Ectodermal cell (in vitro differentiated cells): ENCODE measurements around the gene TFB2M.
A peak's percentile ranks its signal among the peaks of the same experiment; 100 is the strongest.

Experiments used
- H3K27ac ChIP-seq: 2 replicates; pipeline ENCODE4 v1.7.0; 2013; ENCODE audit warnings: mild to moderate bottlenecking, low read depth, low read length; ENCODE audit not compliant: insufficient read depth, poor library complexity, severe bottlenecking
- H3K27me3 ChIP-seq: 2 replicates; pipeline ENCODE4 v1.7.0; 2013; ENCODE audit warnings: mild to moderate bottlenecking, low read length; ENCODE audit not compliant: insufficient read depth, control insufficient read depth, poor library complexity, severe bottlenecking
- H3K36me3 ChIP-seq: one replicate; pipeline ENCODE4 v1.7.0; 2013; ENCODE audit warnings: low read length; ENCODE audit not compliant: control insufficient read depth, insufficient read depth
- H3K4me1 ChIP-seq: one replicate; pipeline ENCODE4 v1.7.0; 2013; ENCODE audit warnings: low read length; ENCODE audit not compliant: control insufficient read depth, insufficient read depth
- H3K4me3 ChIP-seq: 2 replicates; pipeline ENCODE4 v1.7.0; 2013; ENCODE audit warnings: low read depth, low read length, control low read depth; ENCODE audit not compliant: insufficient read depth
- H3K9me3 ChIP-seq: 2 replicates; pipeline ENCODE4 v1.7.0; 2013; ENCODE audit warnings: mild to moderate bottlenecking, low read length, moderate library complexity; ENCODE audit not compliant: control insufficient read depth
- WGBS, 2 experiments: methylation state at CpG; one replicate each; pipeline ENCODE4 v1.1.7; 2013; ENCODE audit warnings: missing lambda C conversion rate in 2 of 2; 5-methylcytosine and 5-hydroxymethylcytosine counted together

Gene TFB2M

DNA sequence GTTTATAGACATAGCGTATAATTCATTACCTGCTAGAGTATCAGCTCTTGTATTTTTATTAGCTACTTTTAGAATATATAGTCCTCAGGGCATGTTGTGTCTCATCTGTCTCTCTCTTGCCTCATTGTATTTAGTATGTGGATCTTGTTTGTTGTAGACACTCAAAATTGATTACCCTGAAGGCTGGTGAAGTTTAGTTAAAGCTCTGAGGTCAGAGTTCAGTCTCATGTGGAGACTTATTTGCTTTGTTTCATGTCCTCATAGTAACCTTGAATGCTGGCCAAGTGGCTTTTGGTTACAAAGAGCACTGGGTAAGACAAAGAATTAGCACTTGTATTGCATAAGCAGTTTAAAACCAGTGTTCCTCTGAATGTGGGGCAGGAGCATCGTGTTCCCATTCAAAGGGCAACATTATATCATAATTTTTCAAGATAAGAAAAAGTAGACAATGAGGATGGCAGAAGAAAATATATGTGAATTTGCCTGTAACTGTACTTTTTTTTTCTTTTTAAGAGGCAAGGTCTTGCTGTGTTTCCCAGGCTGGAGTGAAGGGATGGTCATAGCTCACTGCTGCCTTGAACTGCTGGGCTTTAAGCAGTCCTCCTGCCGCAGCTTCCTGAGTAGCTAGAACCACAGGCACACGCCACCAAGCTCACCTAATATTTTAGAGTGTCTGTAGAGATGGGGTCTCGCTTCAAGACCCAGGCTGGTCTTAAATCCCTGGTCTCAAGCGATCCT lies 17.6 kb upstream of the TFB2M start:
- Histone ChIP-seq H3K27ac (peak overlapping the region; percentile 65), H3K36me3 (no peaks in the 10 kb centered on the region), H3K27me3 (no peaks in the 10 kb centered on the region), H3K9me3 (no peaks in the 10 kb centered on the region), H3K4me1 (no peaks in the 10 kb centered on the region), H3K4me3 (no peak overlapping the region)
- WGBS, 2 experiments, result 87 to 96% methylated on average over 5 of the region's 6 CpGs

DNA sequence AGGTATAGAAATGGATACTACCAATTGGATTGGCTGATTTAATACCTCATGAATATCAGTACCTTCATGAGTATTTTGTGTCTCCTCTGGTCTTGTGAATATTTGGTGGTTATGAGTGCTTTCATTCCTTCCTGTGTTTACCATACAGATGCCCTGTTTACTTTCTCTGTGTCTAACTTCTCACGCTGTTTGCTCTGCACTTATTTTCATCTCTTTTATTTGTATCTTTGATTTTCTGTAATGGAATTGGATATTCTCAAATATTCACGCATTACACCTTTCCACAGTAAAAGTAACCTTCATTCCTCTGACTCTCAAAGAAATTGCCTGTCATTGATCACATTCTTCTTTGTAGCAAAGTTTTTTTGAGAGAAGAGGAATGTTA lies 17.0 kb upstream of the TFB2M start:
- whole genome bisulfite sequencing, 2 experiments, result no CpG with 5 or more reads among the region's 2 CpGs
- H3K4me3 ChIP-seq, result no peak overlapping the region
- no peaks in the 10 kb centered on the region for H3K9me3 ChIP-seq
- no peaks in the 10 kb centered on the region for H3K27me3 ChIP-seq
- H3K27ac ChIP-seq, result peak overlapping the region; percentile 56
- H3K4me1 ChIP-seq, result no peaks in the 10 kb centered on the region
- H3K36me3 ChIP-seq, result no peaks in the 10 kb centered on the region

DNA sequence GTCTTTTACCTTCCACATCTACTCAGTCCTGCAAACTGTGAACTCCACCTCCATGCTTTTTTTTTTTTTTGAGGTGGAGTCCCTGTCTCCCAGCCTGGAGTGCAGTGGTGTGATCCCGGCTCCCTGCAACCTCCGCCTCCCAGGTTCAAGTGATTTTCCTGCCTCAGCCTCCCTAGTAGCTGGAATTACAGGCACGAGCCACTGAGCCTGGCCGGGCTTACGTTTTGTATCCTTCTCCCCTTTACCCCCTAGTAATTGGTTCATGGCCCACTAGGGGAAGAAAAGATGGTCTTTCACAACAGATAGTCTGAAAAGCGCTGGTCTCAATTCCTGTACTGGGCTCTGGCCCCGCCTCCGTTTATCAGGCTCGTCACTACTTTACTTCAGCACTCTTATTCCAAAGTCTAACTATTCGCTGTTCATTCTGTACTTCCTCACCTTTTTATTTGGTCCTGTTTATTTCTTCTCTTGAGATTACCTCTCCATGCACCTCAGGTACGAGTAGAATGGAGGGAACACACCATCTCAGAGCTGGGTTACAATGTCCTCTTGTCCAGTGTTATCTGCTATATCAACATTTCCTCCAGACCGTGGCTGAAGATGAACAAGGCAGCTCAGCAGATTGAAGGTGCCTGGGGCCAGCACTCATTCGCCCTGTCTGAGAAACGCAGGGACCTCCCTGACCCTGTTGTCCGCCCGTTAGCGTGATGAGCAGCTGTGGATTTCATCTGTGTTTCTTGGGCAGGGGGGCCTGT lies 16.4 kb upstream of the TFB2M start:
- Histone ChIP-seq H3K27me3 (no peaks in the 10 kb centered on the region), H3K27ac (peak overlapping the region; percentile 56), H3K9me3 (no peaks in the 10 kb centered on the region), H3K4me1 (no peaks in the 10 kb centered on the region), H3K4me3 (no peak overlapping the region), H3K36me3 (no peaks in the 10 kb centered on the region)
- 91 to 92% methylated on average over 17 of the region's 17 CpGs for WGBS, 2 experiments

DNA sequence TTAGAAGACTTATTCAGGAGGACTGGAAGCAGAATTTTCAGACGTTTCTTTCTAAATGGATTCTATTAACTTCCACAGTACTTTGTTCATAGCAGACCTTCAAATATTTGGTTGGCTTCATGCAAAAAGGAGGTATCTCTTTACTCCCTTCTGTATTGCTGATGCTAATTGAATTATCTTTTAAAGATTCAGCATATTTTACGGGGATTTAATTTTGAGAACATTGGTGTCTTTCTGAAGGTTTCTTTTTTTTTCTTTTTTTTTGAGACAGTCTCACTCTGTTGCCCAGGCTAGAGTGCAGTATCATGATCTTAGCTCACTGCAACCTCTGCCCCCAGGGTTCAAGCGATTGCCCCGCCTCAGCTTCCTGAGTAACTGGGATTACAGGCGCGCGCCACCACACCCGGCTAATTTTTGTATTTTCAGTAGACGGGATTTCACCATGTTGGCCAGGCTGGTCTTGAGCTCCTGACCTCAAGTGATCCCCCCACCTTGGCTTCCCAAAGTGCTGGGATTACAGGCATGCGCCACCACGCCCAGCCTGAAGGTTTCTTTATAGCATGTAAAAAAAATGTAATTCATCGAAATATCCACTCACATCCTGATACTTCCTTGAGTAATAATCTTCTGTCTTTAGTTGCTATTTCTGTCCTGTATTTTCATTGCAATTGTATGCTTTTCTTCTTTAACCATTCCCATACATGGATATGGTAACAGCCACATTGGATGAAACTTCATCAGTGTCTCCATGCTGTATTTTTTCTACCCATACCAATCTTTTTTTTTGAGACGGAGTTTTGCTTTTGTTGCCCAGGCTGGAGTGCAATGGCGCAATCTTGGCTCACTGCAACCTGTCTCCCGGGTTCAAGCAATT lies 14.7 kb upstream of the TFB2M start:
- H3K9me3 ChIP-seq, result no peaks in the 10 kb centered on the region
- H3K36me3 ChIP-seq, result no peaks in the 10 kb centered on the region
- H3K4me1 ChIP-seq, result no peaks in the 10 kb centered on the region
- H3K4me3 ChIP-seq, result no peak overlapping the region
- 91 to 94% methylated on average over 14 to 15 of the region's 15 CpGs for WGBS, 2 experiments
- no peak overlapping the region for H3K27ac ChIP-seq
- H3K27me3 ChIP-seq, result no peaks in the 10 kb centered on the region

DNA sequence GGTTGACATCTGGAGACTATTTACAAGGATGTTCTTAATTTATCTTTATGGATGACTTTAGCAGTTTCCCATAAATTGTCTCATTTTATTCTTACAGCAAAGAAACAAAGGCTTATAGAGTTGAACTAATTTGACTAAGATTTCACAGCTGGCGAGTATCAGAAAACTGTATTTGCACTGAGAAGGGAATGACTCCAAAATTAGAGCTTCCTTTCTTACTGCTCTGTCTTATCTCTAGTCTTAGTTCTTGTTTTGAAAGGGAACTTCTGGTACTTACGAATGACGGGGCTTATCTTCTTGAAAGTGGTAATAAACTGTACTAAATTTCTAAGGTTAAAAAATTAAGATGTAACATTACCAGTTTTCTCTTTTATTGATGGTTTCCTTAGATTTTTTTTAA lies 13.8 kb upstream of the TFB2M start:
- no peaks in the 10 kb centered on the region for H3K9me3 ChIP-seq
- H3K27ac ChIP-seq, result no peak overlapping the region
- H3K4me3 ChIP-seq, result no peak overlapping the region
- H3K36me3 ChIP-seq, result no peaks in the 10 kb centered on the region
- H3K4me1 ChIP-seq, result no peaks in the 10 kb centered on the region
- H3K27me3 ChIP-seq, result no peaks in the 10 kb centered on the region
- WGBS, 2 experiments, result 98 to 100% methylated on average over 1 to 3 of the region's 3 CpGs

DNA sequence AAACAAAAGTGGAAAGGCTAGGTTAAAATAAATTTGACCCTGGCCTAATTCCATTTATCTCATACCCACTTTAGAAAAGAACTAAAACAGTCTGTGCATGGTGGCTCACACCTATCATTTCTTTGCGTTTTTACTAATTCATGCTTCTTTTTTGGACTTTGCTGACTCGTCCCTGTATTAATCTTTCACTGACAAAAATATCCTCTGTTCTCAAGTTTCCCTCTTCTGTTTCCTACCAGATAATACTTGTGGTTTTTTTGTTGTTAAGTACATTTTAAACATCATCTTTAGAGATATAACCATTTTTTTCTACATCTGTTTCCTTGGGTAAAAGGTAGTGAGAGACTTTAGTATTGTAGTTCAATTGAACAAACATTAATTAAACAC lies 11.7 kb upstream of the TFB2M start:
- Histone ChIP-seq H3K36me3 (no peaks in the 10 kb centered on the region), H3K27ac (no peak overlapping the region)
- 94 to 95% methylated on average over 2 of the region's 2 CpGs for WGBS, 2 experiments

DNA sequence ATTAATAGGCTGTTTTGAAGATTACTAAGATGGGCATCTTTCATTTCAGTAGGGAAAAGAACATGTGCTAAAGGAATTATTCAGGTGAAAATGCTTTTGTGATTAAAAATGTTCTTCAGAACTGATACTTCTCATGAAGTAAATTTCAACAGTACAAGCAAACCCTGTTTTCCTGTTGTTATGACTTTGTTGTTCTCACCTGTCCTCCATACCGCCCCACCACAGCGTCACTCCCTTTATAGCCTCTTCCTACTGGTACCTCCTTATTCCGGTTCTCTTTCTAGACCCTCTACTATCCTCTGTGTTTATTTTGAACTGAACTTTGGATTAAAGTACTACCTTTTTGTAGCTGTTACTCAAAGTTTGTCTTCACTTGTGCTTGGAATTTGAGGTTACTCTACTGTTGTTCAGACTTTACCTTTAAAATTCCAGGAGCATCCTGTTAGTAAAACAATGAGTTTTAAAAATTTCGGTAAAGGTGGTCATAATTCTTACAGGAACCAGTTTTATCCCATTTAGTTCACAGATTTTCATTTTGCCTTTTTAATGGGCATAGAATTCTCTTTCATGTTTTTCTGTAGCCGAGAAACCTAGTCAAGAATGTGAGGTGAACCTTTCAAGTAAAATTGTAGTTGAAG lies 11.1 kb upstream of the TFB2M start:
- Histone ChIP-seq H3K36me3 (no peaks in the 10 kb centered on the region), H3K4me1 (no peaks in the 10 kb centered on the region)
- 84 to 91% methylated on average over 5 of the region's 5 CpGs for WGBS, 2 experiments

More for the DNA sequence above, 11.7 kb upstream of the TFB2M start:
- Histone ChIP-seq H3K9me3 (no peaks in the 10 kb centered on the region), H3K4me3 (no peak overlapping the region), H3K27me3 (no peaks in the 10 kb centered on the region), H3K4me1 (no peaks in the 10 kb centered on the region)

DNA sequence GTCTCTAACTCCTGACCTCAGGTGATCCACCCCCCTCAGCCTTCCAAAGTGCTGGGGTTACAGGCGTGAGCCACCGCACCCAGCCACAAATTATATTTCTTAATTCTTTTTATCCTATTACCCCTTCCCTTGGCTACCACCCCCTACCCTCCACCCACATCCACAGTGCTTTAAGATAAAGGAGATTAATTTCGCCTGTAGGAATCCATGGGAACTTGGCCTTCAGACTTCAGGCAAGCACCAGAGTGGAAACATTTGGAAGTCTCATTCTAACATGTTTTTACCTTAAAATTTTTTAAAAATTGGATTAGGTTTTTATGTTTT lies 10.6 kb upstream of the TFB2M start:
- H3K4me3 ChIP-seq, result no peak overlapping the region

More for the DNA sequence above, 11.1 kb upstream of the TFB2M start:
- H3K9me3 ChIP-seq, result no peaks in the 10 kb centered on the region
- H3K27me3 ChIP-seq, result no peaks in the 10 kb centered on the region
- no peak overlapping the region for H3K27ac ChIP-seq
- H3K4me3 ChIP-seq, result no peak overlapping the region

DNA sequence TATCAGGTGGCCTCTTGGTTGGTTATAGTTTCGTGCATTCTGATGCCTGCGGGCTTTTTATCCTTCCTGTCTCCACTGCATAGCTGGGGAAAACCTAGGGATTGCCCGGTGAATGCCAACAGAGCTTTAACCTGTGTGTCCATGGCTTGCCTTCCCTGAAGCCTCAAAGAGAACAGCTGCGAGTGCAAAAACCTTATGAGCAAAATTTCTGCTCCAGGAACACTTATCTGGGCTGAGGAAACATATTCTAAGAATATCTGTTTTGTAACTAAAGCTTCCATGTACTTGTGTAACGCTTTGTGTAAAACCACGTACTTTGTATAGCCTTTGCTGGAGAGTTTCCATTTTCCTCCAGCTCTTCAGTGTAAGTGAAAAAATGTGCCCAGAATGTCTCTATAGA lies 7.4 kb upstream of the TFB2M start:
- no peak overlapping the region for H3K27ac ChIP-seq
- no peaks in the 10 kb centered on the region for H3K36me3 ChIP-seq
- H3K27me3 ChIP-seq, result no peaks in the 10 kb centered on the region
- H3K9me3 ChIP-seq, result no peaks in the 10 kb centered on the region
- 94 to 95% methylated on average over 6 of the region's 6 CpGs for WGBS, 2 experiments
- no peaks in the 10 kb centered on the region for H3K4me1 ChIP-seq
- no peak overlapping the region for H3K4me3 ChIP-seq

More for the DNA sequence above, 10.6 kb upstream of the TFB2M start:
- no peaks in the 10 kb centered on the region for H3K27me3 ChIP-seq
- H3K4me1 ChIP-seq, result no peaks in the 10 kb centered on the region
- no peaks in the 10 kb centered on the region for H3K36me3 ChIP-seq
- 88 to 93% methylated on average over 3 of the region's 3 CpGs for WGBS, 2 experiments
- H3K27ac ChIP-seq, result no peak overlapping the region
- no peaks in the 10 kb centered on the region for H3K9me3 ChIP-seq
